Frontal cortex (tissue), 4 donors: Measurements from ENCODE around the gene GOLGA6L2. TPM values are rescaled to one million over a fixed set of nuclear protein-coding genes. Genes with fewer than 3 reads are reported as not detected.

Source experiments
- DNase-seq, 2 donors: peaks; one replicate each; pipeline ENCODE4 v3.0.0; 2012; ENCODE audit warnings: low spot score in 2 of 2
- FAIRE-seq: peaks from 2 replicates; lab custom pipeline; 2012; peaks lifted over from hg19 to GRCh38; lab: Jason Lieb, UNC
- total RNA-seq: library from RNA; depleted of rRNA; stranded (reverse); fragments of >200 nt; gene quantifications from one replicate; pipeline ENCODE4 v1.2.3, GENCODE V29; 2014
- donor health status: control.
- donor health status: control.
- donor health status: control.

The GOLGA6L2 gene, protein sequence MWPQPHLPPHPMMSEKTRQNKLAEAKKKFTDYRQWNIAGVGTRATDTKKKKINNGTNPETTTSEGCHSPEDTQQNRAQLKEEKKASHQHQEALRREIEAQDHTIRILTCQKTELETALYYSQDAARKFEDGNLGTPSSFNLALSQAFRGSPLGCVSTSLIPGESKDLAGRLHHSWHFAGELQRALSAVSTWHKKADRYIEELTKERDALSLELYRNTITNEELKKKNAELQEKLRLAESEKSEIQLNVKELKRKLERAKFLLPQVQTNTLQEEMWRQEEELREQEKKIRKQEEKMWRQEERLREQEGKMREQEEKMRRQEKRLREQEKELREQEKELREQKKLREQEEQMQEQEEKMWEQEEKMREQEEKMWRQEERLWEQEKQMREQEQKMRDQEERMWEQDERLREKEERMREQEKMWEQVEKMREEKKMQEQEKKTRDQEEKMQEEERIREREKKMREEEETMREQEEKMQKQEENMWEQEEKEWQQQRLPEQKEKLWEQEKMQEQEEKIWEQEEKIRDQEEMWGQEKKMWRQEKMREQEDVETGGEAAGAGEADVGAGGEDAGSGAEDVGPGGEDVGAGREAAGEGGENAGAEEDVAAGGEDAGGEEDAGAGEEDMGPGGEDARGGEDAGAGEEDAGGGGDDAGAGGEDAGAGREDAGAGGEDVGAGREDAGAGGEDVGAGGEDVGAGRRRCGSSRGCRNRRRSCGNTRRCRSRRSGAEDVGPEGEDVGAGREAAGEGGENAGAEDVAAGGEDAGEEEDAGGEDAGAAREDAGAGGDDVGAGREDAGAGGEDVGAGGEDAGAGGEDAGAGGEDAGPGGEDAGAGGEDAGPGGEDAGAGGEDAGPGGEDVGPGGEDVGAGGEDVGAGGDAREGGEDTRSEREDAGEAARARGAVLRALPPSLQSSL
- not detected for total RNA-seq

DNA sequence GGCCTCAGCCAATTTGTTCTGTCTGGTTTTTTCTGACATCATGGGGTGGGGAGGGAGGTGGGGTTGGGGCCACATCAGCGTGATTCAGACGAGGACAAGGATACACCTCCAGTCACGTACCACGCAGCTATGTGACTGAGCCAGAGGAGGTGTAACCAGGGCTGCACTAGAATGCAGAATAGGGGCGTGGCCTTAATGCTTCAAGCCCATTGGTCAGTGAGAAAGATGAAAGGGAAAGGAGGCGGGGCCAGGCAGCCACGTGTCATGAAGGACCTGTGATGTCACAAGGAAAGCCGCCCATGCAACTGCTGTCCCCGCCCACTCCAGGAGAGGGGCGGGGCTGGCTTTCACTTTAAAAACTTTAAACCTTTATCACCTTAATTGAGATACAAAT is at the start of gene GOLGA6L2:
Gene GOLGA6L2 (minus strand): TSS at position 137 of the 394 bp plus-strand sequence. CDS start 62 bp downstream, at position 75.
- FAIRE-seq, result no peak
- no peak for DNase-seq

DNA sequence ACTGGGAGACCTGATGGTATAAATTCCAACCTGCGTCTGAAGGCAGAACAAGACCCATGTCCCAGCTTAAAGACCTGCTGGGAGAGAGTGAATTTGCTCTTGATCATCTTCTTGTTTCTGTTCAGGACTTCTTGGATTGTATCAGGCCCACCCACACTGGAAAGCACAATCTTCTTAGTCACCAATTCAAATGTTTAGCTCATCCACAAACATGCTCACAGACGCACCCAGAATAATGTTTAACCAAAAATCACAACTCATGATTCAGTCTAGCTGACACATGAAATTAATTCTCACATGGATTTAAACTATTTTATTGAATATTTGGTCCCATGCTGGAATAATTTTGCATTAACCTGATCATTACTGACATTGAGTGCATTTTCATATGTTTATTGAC is 37.8 kb upstream of the GOLGA6L2 start:
- FAIRE-seq (no peak), DNase-seq (no peak)

DNA sequence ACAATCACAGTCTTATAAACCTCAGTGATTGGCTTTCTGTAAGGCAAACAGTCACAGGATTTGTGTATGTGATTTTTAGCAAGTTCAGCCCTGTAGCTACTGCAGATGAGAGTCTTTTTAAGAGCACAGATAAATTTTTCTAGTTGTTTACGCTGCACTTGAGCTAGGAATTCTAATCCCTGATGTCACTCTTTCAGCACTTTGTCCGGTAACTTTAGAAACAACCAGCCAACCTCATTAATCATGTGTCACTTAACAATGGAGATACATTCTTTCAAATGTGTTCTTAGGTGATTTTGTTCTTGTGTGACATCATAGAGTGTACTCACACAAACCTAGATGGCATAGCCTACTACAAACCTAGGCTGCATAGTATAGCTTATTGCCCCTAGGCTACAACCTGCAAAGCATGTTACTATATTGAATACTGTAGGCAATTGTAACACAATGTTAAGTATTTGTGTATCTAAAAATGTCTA is 36.8 kb upstream of the GOLGA6L2 start:
- DNase-seq (no peak), FAIRE-seq (no peak)

DNA sequence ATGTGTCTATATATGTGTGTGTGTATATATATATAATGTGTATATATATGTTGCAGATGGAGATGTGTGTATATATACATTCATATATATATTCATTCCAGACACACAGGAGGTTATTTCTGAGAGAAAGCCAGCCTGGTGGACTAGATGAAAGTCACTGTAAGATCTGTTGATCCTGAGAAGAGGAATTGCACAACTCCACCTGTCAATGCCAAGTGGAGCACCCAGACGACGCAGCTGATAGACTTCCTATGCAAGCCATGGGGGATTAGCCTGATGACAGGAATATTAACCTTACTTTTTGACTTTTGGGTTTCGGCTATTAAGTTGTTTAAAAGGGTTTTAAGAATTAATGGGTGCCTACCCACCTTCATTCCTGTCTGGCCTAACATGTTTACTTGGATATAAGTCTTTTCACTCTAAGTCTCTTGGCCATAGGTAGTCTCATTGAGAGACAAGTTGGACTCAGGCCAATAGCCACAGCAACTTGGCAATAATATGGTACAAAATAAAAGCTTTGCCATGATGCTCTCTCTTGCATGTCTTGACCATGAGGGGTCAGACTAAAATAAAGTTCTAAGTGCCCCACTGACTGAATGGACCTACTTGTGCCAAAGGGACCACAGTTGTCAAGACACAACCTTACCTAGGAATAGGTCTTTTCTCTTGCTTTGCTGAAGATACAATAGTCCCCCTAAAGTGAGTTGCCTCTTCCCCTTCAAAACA is 35.9 kb upstream of the GOLGA6L2 start:
- DNase-seq, result no peak
- FAIRE-seq, result no peak

DNA sequence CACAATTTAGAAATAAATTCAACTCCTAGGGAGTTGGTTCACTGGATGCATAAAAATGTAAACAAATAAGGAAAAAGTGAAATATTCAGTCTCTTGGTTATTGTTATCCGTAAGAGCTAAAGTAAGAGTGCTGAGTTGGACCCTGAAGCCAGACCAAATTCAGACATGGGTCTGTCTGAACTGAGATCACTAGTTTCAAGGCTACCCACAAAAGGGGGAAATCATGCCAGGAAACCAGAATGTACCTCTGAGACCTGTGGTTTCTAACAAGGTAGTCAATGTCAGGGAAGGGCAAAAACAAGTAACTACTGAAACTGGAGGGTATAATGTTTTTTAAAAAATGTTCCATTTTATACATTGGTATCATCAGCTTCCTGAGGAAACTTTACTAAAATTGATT is 35.2 kb upstream of the GOLGA6L2 start:
- no peak for FAIRE-seq
- no peak for DNase-seq

DNA sequence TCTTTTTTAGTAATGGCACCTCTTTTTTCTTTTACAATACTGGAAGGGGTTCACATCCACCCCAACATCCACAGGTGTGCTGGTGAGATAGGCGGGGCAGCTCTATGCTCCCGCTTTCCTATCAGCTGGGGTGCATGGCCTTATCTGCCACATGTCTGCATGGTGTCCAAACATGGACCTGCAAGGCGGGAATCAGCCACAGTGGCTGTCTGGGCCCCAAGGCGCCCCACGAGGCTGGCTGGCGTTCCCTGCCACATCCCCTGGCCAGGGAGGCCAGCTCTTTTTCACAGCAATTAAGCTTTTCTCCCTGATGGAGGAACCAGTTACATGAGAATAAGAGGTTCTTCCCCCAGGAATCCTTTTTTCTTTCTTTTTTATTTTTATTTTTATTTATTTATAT is 30.9 kb upstream of the GOLGA6L2 start:
- FAIRE-seq (no peak), DNase-seq (no peak)

DNA sequence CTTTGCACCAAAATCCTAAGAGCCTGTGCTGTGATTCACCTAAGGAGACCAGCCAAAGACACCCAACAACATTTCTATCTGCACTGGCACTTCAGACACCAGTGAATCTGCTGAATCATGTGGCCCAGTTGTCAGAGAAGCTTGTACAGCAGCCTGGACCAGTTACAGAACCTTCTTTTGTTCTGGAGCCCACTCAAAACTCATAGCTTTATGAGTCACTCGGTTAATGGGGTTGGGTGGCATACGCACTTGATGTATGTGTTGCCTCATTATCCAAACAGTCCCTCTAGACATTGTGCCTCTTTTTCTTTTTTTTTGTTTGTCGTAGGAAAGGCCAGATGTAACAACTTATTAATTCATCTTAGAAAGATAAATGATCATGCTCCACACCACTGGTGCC is 25.6 kb upstream of the GOLGA6L2 start:
- DNase-seq, result no peak
- no peak for FAIRE-seq

DNA sequence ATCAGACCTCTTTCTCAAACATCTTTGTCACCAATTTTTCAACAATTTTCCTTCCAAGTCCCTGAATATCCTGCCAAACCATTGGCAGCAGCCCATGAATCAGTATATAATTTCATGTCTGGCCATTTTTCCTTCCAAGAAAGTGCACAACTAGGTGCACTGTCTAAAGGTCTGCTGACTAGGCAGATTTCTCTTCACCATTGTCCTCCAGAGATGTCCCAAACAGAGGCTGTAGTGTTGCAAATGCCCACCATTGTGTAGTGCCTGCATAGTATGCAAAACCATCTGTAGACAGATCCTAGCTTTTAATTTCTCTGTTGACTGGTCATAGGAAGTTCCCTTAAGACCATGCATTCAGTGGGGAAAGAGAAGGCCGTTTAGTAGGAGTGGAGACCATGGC is 25.0 kb upstream of the GOLGA6L2 start:
- DNase-seq, result no peak
- no peak for FAIRE-seq

DNA sequence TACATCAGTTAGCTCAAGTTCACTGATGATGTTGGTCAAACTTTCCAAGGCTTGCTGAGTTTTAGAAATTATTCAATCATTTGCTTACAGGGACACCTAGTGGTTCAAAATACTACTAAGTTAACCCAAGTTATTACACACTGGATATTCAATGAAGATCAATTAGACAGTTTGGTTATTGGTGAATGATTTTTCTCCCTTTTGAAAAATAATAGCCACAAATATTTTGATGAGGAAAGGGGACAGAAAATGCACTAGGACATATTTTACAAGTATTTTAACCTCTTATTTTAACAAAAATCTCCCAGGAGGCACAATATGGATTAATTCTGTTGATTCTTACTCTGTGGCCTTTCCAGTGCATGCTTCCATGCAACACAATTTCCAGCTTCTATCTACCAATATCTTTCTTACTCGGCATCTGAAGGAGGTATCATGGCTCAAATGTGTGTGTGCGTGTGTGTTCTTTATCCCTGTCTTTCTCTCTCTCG is 20.1 kb upstream of the GOLGA6L2 start:
- peak; percentile 20 to 41 for DNase-seq
- FAIRE-seq, result no peak

DNA sequence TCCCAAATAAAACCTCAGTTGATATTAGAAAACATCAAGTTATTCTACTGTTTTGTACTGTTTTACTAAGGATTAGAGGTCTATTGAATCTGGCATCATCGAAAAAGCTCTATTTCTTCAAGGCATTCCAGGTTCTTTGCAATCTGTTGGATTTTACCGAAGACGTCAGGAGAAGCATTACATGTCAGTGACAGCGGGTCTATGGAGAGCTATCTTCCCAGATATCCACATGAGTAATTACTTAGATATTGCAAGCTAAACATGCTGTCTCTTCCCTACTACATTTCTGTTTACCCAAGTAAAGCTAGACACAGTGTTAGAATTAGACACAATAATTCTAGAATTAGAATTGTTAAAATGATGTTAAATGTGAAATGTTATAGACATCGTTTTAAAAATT is 10.8 kb upstream of the GOLGA6L2 start:
- FAIRE-seq, result no peak
- no peak for DNase-seq

DNA sequence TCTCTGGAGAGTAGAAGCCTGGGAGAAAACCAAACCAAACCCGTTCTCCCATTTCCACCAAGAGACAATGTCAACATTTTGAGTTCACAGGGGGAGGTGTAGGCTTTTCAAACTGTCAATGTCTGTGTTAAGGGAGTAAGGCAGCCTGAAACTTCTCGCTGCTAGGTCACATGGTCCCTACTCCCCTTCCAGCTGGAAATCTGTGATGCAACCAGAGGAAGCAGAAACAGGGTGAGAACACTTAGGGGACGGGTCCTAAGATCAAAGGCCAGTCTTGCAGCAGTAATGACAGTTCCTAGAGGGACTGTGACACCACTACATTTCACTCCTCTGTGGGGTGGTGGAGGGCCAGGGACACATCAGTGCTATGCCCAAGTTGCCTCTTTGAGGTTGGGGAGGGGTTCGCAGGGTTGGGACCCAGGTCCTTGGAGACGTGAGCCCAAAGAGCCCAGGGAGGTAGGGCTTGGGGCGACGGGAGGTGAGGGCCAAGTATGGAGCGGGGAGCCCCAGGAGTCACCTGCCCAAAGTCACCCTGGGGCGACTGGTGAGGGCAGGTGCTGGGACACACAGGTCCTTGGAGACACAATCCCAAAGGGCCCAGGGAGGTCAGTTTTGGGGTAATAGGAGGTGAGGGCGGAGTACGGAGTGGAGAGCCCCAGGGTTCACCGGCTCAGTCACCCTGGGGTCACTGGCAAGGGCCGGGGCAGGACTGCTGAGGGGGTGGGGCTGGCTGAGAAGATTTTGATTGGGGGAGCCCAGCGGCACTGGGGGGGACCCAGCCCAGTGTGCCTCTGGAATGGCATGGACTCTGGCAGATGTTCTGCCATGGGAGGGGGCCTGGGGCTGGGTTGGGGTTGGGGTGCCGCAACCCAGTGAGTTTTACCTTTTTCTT is 582 bp downstream of the GOLGA6L2 start:
- no peak for DNase-seq
- no peak for FAIRE-seq

DNA sequence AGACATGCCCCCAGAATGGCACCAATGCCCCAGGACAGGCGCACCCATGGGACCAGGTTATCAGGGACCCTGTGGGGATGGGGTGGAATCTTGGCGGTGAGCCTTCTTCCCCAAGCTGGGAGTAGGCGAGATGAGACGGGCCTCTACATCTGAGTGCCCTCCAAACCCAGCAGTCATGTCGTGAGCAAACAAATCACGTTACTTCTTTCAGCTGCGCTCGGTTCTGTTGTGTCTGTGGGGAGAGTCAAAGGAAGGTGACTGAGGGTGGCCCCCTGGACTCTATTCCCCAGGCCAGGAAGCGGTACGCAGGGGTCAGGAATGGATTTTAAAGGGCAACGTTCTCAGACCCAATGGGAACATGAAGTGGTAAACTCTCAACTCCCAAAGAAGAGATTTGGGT is 2.8 kb downstream of the GOLGA6L2 start:
- FAIRE-seq, result no peak

DNA sequence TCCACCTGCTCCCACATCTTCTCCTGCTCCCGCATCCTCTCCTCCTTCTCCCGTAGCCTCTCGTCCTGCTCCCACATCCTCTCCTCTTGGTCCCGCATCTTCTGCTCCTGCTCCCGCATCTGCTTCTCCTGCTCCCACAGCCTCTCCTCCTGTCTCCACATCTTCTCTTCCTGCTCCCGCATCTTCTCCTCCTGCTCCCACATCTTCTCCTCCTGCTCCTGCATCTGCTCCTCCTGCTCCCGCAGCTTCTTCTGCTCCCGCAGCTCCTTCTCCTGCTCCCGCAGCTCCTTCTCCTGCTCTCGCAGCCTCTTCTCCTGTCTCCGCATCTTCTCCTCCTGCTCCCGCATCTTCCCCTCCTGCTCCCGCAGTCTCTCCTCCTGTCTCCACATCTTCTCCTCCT is 5.8 kb downstream of the GOLGA6L2 start:
- DNase-seq, result no peak
- no peak for FAIRE-seq

More for the DNA sequence above, 2.8 kb downstream of the GOLGA6L2 start:
- DNase-seq, result no peak

DNA sequence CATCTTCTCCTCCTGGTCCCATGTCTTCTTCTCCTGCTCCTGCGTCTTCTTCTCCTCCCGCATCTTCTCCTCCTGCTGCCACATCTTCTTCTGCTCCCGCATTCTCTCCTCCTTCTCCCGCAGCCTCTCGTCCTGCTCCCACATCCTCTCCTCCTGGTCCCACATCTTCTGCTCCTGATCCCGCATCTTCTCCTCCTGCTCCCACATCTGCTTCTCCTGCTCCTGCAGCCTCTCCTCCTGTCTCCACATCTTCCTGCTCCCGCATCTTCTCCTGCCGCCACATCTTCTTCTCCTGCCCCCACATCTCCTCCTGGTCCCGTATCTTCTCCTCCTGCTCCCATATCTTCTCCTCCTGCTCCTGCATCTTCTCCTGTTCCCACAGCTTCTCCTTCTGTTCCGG is 6.4 kb downstream of the GOLGA6L2 start:
- no peak for DNase-seq
- no peak for FAIRE-seq

DNA sequence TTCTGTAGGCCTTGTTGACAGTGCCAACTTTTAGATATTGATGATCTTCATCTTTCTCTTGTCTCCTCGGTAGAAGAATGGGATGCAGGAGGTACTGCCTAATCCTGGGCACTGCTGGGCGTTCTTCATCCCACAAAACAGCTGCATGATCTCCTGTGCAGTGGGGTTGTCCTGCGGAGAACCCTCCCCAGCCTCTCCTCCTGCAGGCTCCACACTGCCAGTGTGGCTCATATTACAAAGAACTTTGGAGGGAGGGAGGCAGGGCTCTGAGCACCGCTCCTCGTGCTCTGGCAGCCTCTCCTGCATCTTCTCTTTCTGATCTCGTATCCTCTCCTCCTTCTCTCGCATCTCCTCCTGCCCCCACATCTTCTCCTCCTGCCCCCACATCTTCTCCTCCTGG is 7.5 kb downstream of the GOLGA6L2 start:
- FAIRE-seq, result no peak
- no peak for DNase-seq

DNA sequence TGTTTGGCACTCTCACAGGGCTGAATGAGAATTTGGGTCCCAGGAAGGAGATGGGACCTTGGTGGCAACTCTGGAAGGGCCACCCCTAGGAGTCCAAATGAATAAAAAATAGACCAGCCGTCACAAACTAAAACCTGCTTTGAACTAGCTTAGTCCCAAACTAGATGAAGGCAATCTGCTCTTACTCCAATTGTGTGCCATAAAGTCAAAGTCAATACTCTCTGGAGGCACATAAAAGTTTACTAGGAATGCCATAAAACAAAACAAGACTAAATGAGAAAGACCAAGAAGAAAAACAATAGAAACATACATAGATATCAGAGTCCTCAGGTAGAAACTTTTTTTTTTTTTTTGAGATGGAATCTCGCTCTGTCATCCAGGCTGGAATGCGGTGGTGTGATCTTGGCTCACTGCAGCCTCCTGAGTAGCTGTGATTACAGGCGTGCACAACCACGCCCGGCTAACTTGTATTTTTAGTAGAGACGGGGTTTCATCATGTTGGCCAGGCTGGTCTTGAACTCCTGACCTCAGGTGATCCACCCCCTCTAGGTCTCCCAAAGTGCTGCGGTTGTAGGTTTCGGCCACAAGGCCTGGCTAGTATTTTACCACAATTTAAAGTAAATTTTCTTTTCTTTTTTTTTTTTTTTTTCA is 8.1 kb downstream of the GOLGA6L2 start:
- DNase-seq (no peak), FAIRE-seq (no peak)

DNA sequence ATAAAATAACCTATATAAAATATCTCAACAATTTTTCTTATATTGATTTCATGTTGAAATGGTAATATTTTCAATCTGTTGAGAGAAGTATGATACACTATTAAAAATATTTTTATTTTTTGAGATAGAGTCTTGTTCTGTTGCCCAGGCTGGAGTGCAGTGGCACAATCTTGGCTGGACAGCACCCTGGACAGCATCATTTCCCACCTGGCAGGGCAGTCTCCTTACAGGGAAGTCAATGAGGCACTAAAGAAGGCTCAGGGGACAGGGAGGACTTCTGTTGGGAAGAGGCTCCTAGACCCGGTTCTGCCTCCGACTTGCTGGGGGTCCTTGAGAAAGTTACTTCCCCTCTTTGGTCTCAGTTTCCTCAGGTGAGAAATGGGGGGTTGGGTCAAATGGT is 9.4 kb downstream of the GOLGA6L2 start:
- DNase-seq (no peak), FAIRE-seq (no peak)

DNA sequence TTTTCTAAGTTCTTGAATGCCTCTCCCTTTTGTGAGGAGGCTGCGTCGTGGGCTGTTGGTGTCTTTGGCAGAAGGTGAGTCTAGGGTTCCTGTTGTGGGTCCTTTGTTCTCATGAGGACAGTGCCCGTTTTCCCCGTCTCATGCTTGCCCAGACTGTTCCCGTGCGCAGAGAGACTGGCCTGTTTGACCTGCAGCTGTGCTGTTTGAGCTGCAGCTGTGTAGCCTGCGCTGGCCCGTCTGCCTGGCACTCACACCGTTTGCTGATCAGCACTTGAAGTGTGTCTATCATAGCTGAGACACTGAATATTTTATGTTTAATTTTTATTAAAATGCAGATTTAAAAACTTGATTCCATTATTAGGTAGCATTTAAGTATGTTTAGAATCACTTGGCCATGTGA is 9.9 kb downstream of the GOLGA6L2 start:
- DNase-seq (no peak), FAIRE-seq (no peak)

DNA sequence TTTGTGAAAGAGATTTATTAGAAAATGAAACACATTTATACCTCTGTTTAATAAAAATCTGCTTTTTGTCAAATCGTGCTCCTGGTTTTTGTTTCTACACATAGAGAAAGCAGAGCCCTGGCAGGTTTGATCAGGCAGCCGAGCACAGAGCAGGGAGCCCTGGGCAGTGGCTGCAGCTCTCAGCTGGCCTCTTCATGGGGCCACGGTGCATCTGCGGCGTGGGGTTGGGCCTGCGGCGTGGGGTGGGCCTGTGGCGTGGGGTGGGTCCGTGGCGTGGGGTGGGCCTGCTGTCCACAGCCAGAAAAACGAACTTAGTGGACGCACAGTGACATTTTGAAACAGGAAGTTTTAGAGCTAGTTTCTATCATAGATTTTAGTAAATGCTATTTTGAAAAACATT is 10.6 kb downstream of the GOLGA6L2 start:
- DNase-seq (no peak), FAIRE-seq (no peak)
